ENCODE data around the gene CLECL1. TPM values are rescaled to one million over a fixed set of nuclear protein-coding genes. Genes with fewer than 3 reads are reported as not detected.

CLECL1 gene
- 10 to 100 TPM in 1 of 6 donors, 1 to 10 TPM in 1, under 1 TPM in 1, not detected in 3; 0.98 to 33.5 (median 1.0) TPM for total RNA-seq

DNA sequence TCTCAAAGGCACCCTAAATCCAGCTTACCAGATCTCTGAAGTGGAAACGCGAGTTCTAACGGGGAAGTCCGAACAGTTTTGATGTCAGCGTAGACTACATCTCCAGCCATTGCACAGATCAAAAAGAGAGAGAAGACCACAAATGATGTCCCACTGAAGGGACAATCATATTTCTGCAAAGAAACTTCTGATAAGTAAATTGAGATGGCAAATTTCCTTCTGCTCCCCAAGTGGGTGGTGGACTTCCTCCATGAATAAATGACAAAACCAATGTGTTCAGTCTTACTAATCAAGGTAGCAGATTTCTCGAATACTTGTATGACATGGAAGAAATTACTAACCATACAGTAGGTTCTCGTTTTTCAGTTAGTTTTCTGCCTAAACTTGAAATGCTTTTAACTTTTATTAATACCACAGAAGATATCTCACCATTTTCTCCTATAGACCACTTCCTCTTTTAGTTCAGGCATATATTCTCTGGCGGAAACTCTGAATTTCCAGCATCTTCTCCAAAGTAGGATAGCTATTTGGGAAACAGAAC is at the start of gene CLECL1:
Gene CLECL1, minus strand, starts transcription at position 177 of the 541 bp plus-strand sequence.
- DNase-seq, result no peak
- Histone ChIP-seq H3K36me3 (no peaks in the 10 kb centered on the region), H3K4me1 (peaks cover under 1 to 9% (median 9%) of the 10 kb centered on the region in 4 donors), H3K27ac (peak within 1 kb of the TSS in 1 of 4 donors; percentile 13), H3K4me3 (no peak within 1 kb of the TSS), H3K27me3 (no peaks in the 10 kb centered on the region), H3K9me3 (no peaks in the 10 kb centered on the region)
- TF ChIP-seq POLR2A (IDR thresholded peaks at IDR 0.05) (no peak), POLR2AphosphoS5 (IDR thresholded peaks at IDR 0.05) (no peak), EP300 (IDR thresholded peaks at IDR 0.05) (no peak)
- TF ChIP-seq, protein P1, sequence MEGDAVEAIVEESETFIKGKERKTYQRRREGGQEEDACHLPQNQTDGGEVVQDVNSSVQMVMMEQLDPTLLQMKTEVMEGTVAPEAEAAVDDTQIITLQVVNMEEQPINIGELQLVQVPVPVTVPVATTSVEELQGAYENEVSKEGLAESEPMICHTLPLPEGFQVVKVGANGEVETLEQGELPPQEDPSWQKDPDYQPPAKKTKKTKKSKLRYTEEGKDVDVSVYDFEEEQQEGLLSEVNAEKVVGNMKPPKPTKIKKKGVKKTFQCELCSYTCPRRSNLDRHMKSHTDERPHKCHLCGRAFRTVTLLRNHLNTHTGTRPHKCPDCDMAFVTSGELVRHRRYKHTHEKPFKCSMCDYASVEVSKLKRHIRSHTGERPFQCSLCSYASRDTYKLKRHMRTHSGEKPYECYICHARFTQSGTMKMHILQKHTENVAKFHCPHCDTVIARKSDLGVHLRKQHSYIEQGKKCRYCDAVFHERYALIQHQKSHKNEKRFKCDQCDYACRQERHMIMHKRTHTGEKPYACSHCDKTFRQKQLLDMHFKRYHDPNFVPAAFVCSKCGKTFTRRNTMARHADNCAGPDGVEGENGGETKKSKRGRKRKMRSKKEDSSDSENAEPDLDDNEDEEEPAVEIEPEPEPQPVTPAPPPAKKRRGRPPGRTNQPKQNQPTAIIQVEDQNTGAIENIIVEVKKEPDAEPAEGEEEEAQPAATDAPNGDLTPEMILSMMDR (IDR thresholded peaks at IDR 0.05), result no peak
- no peak for ATAC-seq (ENCODE audit: low FRiP score in 2 of 2)
- WGBS, 2 donors, result 69 to 72% methylated on average over 8 of the region's 8 CpGs

DNA sequence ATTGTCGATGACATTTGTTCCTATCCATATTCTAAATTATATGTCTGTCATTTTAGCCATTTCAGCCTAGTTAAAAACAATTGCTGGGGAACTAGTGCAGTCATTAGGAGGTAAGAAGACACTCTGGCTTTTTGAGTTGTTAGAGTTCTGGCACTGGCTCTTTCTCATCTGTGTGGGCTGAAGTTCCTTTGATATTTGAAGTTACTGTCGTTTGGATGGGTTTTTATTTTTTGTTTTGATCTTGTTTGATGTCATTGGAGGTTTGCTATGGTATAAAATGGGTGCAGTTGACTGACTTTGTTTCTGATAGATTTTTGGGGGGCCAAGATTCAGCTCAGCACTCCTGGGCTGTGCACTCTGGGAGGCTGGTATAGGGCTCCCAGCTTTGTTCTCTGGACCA is 48.5 kb upstream of the CLECL1 start:
- H3K4me3 ChIP-seq, result no peak overlapping the region
- no peaks in the 10 kb centered on the region for H3K9me3 ChIP-seq
- TF ChIP-seq POLR2A (IDR thresholded peaks at IDR 0.05) (no peak), EP300 (IDR thresholded peaks at IDR 0.05) (no peak), POLR2AphosphoS5 (IDR thresholded peaks at IDR 0.05) (no peak)
- TF ChIP-seq, protein P1 (IDR thresholded peaks at IDR 0.05), result no peak
- no peaks in the 10 kb centered on the region for H3K27me3 ChIP-seq
- H3K36me3 ChIP-seq, result no peaks in the 10 kb centered on the region
- no peak overlapping the region for H3K27ac ChIP-seq
- no peak for ATAC-seq (ENCODE audit: low FRiP score in 2 of 2)
- 90 to 91% methylated on average over 2 of the region's 2 CpGs for WGBS, 2 donors
- no peaks in the 10 kb centered on the region for H3K4me1 ChIP-seq
- DNase-seq, result no peak

DNA sequence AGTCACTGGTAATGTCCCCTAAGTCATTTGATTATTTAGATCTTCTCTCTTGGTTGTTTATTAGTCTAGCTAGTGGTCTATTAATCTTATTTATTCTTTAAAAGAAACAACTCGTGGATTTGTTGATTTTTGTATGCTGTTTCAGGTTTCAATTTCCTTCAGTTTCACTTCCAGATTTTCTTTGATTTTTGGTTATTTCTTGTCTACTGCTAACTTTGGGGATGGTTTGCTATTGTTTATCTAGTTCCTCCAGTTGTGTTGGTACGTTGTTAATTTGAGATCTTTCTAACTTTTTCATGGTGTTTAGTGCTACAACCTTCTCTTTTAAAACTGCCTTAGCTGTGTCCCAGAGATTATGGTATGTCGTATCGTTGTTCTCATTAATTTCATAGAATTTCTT is 46.3 kb upstream of the CLECL1 start:
- Histone ChIP-seq H3K36me3 (no peaks in the 10 kb centered on the region), H3K4me1 (no peaks in the 10 kb centered on the region), H3K4me3 (no peak overlapping the region), H3K27ac (no peak overlapping the region), H3K27me3 (no peaks in the 10 kb centered on the region), H3K9me3 (no peaks in the 10 kb centered on the region)
- TF ChIP-seq, protein P1 (IDR thresholded peaks at IDR 0.05), result no peak
- TF ChIP-seq POLR2A (IDR thresholded peaks at IDR 0.05) (no peak), EP300 (IDR thresholded peaks at IDR 0.05) (no peak), POLR2AphosphoS5 (IDR thresholded peaks at IDR 0.05) (no peak)
- ATAC-seq (ENCODE audit: low FRiP score in 2 of 2), result no peak
- 73 to 76% methylated on average over 4 of the region's 4 CpGs for WGBS, 2 donors
- no peak for DNase-seq

DNA sequence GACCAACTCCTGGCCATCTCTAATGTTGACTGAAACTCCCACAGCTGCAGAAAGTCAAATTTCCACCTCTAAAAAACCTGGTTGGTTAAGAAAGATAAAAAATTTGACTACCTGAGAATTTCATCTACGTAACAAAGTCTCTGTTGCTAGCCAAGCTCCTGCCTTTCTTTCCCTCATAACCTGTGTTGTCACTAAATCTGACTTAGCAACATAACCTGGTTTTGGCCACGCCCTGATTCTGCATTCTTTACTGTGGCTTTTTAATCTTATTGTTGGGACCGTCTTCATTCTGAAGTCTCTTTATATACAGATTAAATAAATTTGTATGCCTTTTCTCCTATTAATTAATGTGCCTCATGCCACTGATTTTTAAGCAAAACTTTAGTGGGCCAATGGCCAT is 43.9 kb upstream of the CLECL1 start:
- H3K9me3 ChIP-seq, result no peaks in the 10 kb centered on the region
- TF ChIP-seq POLR2AphosphoS5 (IDR thresholded peaks at IDR 0.05), result no peak
- TF ChIP-seq POLR2A (IDR thresholded peaks at IDR 0.05), result no peak
- TF ChIP-seq, protein P1 (IDR thresholded peaks at IDR 0.05), result no peak
- TF ChIP-seq EP300 (IDR thresholded peaks at IDR 0.05), result no peak
- no peak for DNase-seq

More for the DNA sequence above, 43.9 kb upstream of the CLECL1 start:
- Histone ChIP-seq H3K4me1 (no peaks in the 10 kb centered on the region), H3K27me3 (no peaks in the 10 kb centered on the region), H3K27ac (no peak overlapping the region), H3K4me3 (no peak overlapping the region), H3K36me3 (no peaks in the 10 kb centered on the region)
- ATAC-seq (ENCODE audit: low FRiP score in 2 of 2), result no peak
- WGBS, 2 donors, result 87 to 89% methylated on average over 3 of the region's 3 CpGs

Data from upper lobe of left lung (tissue), 6 donors.